ENCODE data around the gene KIF26B. TPM values are rescaled to one million over a fixed set of nuclear protein-coding genes. Genes with fewer than 3 reads are reported as not detected.

The KIF26B gene
- polyA plus RNA-seq, 4 donors: 29.7 to 44.6 (median 38.7) TPM

DNA sequence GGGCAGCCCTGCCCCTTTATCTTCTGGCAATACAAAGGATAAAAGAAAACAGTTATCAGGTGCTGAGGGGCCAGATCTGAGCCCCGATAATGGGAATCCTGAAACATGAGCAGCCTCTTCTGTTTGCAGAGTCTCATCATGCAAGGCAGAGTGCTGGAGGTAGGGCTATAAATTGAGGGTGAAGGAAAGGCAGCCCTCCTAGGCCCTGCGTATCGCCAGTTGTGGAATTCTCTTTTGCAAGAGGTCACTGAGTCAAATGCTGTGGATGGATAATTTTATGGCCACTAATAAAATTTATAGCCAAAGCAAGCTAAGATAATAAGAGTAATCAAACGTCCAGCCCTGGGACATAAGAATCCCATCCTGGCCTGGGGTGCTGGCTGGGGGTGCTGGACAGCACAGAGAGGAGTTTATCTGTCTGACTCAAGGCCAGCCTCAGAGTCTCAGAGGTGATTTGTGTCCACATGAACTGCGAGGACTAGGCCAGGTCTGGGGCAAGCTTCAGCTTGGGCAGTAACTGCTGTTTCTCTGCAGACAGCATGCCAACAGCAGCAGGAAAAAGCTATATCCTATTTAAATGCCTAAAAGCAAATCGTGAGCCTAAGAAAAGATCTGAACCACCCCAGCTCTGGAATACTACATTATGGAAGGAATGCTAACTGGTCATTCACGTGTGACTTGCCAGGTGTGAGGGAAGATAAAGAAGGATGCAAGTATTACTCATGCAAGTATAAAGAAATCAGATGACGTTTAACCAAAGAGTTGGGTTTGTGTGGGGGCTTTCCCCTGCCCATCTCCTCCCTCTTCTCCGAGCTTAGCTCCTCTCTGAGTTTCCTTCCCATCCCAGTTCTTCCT, 254.8 kb downstream of the KIF26B start:
- no peak for DNase-seq (ENCODE audit: low read depth in 4 of 4, low spot score in 2 of 4)

DNA sequence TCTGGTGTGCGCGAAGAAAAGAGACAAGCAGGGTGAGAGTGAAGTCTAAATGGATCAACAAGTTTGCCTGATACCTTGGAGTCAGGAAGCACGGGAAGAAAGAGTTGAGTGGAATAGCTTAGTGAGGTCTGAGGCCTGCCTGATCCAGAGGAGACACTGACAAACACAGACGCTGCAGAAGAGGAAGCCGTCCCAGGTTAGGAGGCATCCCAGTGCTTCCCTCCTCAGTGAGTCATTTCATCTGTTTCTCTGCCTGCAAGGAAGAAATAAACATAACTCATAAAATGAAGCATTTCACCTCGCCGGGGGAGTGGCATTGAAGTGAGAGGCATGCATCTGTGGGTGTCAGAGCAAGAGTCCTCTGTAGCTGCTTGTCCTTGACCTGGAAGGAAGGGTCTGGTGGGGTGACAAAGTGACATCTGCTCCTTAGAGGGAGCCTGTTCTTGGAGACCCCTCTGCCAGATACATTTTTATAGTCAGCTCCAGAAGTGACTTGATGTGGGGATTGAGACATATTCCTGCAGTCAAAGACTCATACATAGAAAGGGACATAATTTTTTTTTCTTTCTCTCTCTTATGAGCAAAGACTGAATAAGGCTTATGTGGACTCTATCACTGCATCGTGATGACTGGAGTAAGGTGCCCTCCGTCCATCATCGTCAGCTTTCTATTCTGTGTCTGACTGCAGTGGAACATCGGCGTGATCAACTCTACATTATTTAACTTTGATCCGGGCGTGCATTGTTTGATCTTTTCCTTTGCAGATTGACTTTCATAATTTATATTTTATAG, 256.7 kb downstream of the KIF26B start:
- DNase-seq (ENCODE audit: low read depth in 4 of 4, low spot score in 2 of 4): no peak

DNA sequence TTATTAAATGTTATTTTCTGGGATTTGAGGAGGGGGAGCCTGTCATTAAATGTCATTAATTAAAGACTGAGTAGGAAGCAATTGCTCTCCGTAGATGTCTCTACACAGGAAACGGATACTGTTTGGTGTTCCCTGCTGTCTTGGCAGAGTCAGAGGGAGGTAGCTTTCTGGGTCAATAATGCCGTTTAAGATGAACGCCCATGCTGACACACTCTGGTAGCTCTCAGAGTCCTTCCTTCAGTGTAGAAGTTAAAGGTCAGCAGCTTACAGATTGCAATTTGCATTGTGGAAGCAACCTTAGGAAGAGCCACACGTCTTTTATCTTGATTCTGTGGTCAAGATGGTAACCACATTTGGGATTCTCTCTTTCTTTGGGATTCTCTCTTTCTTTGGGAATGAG, 257.5 kb downstream of the KIF26B start:
- no peak for DNase-seq (ENCODE audit: low read depth in 4 of 4, low spot score in 2 of 4)

DNA sequence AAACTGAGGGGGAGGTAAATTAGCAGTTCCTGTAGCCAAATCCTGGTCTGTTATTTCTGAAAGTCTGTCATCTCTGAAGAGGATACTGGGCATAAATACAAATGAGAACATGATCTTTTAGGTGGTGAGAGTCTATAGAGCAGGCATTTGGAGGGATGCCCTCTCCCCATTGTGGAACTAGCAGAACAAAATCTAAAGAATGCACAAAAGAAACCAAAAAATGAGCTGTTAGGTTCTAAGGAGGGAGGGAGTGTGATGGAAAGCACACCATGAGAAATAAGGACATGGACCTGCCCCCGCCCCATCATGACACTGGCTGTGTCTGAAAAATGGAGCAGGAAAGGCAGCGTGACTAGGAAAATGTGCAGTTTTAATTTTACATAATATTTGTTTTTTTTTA, 262.0 kb downstream of the KIF26B start:
- no peak for DNase-seq (ENCODE audit: low read depth in 4 of 4, low spot score in 2 of 4)

DNA sequence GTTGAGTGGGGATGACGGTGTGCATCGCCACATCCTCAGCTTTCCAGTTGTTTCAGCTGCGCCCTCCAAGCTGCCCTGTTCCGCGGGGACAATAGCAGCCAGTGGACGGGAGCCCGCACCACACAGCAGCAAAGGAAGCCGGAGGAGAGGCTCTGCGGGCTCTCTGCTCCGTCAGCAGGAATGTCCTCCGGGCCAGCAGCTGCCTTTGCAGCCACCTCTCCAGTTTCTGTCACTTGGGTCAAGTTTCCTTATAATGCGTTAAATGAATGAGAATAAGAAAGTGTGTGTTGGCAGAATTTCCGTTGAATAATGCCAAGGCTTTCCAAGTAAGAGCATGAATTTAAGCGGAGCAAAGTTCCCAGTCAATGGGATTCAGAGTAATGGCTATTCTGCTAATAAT, 263.3 kb downstream of the KIF26B start:
- DNase-seq (ENCODE audit: low read depth in 4 of 4, low spot score in 2 of 4): no peak

DNA sequence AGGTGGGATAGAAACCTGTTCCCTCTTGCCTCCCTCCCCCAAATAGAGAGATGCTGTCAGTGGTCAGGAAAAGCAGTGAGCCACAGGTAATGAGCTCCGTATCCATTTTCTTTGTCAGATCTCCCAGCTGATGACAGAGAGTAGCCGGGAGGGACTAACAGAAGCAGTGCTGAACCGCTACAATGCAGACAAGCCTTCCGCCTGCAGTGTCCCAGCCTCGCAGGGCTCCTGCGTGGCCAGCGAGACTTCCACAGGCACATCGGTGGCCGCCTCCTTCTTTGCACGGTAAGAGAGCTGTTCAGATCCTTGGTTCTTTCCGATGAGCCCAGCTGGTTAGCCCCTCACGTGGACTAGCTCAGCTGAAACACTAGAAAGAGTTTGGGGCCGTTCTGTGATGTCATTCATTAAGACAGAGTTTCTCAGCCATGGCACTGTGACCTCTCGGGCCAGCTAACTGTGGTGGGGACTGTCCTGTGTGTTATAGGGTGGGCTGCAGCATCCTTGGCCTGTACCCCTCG, 264.7 kb downstream of the KIF26B start:
- DNase-seq (ENCODE audit: low read depth in 4 of 4, low spot score in 2 of 4): no peak

DNA sequence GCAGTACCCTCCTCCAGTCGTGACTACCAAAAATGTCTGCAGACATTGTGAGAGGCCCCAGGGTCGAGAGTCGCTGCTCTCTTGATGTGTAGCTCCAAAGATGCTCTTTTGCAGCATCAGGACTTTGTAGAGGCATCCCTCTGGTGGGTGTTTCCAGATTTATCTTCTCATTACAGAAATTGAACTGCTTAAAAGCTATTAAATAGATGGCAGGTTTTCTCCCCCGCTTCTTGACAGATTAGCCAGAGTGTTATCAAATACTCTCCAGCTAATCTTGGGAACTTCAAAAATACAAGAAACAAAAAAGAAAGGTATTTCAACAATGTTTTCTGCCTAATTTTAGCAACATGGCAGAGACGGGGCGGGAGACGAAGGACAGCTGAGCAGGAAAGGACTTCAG, 265.2 kb downstream of the KIF26B start:
- DNase-seq (ENCODE audit: low read depth in 4 of 4, low spot score in 2 of 4): no peak

DNA sequence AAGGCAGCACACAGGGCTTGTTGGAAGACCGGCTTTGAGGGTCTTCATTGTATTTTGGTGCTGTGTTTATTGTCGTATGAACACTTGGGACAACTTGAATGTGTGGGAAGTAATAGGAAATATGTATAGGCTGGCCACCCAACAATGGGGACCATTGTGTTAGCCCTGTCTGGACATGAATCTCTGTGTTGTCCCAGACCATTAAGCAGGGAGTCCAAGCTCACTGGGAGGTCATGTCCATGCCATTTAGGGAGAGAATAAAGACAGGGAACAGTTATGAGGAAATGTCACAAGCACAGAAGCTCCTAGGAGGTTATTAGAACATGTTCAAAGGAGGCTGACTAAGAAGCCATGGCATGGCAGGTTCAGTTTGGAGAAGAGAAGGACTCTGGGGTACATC, 266.1 kb downstream of the KIF26B start:
- DNase-seq (ENCODE audit: low read depth in 4 of 4, low spot score in 2 of 4): no peak

DNA sequence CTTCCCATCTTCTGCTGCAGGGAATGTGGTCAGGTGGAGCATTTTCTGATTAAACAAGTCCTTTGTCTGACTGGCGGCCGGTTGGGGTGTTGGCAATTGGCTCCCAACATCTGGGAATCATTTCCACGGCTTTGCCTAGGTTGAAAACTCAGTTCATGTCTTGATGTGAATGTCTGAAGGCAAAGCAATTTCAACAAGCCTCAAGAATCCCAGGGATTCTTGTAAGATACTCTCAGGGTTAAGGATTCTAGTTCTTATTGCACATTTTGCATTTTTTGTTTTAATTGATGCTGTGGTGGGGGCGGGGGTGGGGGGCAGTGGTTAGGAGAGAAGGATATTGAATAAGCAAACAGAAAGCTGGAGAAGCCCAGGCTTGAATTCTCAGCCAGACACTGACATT, 273.9 kb downstream of the KIF26B start:
- no peak for DNase-seq (ENCODE audit: low read depth in 4 of 4, low spot score in 2 of 4)

DNA sequence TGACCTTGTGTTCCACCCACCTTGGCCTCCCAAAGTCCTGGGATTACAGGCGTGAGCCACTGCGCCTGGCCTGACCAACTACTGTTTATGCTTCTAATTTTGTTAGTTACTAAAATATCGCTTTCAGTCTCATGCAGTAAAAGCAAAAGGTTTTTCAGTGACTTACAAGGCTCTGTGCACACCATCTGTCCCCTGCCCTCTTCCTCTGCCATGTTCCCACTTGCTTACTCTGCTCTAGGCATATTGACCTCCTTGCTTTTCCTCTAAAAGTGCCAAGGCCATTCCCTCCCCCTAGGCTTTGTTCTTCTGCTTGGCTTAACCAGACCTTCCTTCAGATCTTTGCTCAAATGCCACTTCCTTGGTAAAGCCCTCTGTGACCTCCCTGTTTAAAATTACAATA, 276.9 kb downstream of the KIF26B start:
- no peak for DNase-seq (ENCODE audit: low read depth in 4 of 4, low spot score in 2 of 4)

DNA sequence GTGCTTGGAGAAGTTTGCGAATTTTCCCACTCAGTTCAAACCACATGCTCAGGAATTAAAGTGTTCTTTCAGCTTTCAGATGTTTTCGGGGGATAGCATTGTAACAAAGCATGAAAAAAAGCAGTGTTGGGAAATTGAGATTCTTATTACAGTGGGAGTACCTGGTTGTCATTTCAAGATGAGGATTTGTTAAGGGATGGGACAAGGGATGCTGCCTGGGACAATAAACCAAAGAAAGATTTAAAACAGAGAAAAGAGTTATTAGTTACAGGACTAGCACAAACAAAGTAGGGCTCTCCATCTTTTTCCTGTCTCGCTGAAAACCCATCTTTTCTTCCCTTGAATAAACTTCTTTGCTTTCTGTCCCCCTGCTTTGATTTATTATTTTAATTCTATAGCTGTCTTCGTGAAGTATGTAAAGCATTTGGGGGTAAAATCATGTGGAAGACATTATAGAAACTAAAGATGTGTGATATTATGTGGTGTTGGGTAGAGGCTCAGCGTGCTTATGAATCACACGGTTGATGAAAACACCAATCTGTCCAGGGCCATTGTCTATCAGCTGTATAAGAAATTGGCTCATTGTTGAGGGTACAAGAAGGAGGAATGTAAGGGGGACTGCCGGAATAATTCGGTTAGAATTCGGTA, 277.6 kb downstream of the KIF26B start:
- no peak for DNase-seq (ENCODE audit: low read depth in 4 of 4, low spot score in 2 of 4)

DNA sequence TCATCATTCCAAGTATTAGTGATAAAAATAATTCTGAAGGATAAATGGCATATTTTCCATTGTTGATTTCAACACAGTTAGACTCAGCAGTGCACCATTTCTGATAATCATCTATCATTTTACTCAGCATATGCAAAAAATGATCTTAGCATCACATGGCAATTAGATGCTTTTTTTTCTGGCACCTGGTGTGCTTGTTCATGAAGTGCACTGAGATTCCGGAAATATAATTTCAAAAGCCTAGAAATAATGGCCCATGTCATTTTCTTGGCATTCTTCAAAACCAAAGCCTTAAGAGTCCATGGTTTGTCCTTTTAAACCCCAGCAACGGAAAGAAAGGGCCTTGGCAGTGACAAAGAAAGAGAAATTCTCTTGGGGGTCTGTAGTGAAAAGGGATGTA, 278.8 kb downstream of the KIF26B start:
- DNase-seq (ENCODE audit: low read depth in 4 of 4, low spot score in 2 of 4): no peak

DNA sequence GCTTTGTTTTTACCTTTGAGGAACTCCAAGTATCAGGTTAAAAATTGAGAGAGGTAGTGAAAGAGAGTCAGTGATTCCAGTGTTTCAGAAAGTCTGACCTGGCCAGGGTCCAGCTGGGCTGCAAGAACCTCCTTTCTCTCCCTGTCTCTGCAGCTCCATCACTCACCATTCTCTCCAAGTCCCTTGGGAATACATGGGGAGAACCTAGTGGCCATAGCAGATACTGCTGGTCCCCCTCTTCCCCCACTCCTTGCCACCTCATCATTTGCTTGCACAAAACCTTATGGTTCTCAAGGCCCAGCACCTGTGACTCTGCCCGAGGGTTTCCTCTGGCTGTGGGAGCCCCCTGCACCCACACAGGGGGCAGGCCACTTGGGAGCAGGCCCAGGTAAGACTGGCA, 279.5 kb downstream of the KIF26B start:
- DNase-seq (ENCODE audit: low read depth in 4 of 4, low spot score in 2 of 4): no peak

DNA sequence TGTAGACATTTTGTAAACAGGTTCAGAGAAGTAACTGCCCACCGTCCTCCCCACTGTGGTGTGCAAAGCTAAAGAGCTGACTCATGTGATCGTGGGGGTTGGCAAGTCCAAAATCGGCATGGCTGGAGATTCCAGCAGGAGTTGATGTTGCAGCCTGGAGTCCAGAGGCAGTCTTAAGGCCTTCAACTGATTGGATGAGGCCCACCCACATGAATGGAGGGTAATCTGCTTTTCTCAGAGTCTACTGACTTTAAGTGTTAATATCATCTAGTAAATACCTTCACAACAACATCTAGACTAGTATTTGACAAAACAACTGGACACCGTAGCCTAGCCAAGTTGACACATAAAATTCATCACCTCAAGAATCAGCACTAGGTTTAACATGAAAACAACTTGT, 281.6 kb downstream of the KIF26B start:
- no peak for DNase-seq (ENCODE audit: low read depth in 4 of 4, low spot score in 2 of 4)

DNA sequence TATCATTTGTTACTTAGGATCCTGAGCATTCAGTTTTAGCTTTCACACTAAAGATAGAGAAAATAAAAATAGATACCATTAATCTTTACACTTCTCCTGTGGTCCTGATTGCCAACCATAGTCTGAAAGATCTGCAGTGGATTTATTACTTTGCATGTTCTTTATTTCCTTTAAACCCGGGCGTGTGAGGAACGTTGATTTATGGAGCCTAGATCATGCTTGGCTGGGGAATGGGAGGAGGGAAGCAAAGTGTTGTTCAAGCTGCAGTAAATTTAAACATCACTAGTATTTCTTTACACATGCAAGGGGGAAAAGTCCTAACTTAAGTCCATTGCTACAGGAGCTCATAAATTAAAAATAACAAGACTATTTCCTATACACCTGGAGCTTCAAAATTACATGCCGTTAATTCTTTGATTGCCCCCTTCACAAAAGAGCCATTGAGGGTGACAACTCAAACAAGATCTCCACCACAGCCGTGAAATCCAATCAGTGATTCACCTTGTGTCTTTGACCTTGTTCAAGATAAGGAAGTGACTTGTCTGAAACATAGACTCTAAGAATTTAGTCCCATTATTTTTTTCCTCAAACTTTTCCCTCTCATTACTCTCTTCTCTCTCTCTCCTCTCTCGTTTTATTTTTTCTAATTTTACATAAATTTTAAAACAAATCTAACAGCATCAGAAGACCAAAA, 282.7 kb downstream of the KIF26B start:
- DNase-seq (ENCODE audit: low read depth in 4 of 4, low spot score in 2 of 4): peak in 2 of 4 donors; percentile 63 to 76

DNA sequence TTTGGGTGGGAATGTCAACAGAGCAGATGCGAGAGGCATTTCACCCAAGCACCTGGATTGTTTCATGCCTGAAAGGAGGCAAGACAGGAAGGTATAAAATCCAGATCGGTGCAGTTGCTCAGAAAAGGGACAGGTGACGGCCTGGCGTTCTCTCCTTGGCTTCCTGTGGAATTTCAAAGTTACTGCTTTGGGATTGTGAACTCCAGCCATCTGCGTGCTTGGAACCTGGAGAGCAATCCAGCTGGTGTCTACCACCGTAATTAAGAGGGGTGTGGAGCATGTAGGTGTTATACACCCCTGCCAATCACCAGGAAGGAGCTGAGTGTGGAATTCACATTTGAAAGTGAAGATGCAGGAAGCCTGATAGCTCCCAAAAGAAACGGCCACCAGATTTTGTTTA, 286.1 kb downstream of the KIF26B start:
- no peak for DNase-seq (ENCODE audit: low read depth in 4 of 4, low spot score in 2 of 4)

DNA sequence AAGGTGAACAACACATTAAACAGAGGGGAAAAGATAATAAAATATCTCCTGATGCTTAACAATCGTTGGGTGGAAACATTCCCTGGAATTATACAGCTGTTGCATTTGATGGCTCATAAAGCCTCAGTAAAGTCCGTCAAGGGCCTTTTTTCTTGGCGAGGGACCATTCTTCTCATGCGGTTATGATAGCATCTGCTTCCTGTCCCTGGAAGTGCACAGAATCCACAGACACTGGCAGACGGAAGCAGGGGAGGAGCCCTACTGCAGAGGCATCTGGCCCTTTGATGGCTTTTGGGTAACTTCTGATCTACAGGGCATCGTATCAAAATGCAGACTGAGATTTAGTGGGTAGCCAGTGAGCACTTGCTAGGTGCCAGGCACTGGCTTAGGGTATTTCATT, 286.9 kb downstream of the KIF26B start:
- peak in 1 of 4 donors; percentile 64 for DNase-seq (ENCODE audit: low read depth in 4 of 4, low spot score in 2 of 4)

DNA sequence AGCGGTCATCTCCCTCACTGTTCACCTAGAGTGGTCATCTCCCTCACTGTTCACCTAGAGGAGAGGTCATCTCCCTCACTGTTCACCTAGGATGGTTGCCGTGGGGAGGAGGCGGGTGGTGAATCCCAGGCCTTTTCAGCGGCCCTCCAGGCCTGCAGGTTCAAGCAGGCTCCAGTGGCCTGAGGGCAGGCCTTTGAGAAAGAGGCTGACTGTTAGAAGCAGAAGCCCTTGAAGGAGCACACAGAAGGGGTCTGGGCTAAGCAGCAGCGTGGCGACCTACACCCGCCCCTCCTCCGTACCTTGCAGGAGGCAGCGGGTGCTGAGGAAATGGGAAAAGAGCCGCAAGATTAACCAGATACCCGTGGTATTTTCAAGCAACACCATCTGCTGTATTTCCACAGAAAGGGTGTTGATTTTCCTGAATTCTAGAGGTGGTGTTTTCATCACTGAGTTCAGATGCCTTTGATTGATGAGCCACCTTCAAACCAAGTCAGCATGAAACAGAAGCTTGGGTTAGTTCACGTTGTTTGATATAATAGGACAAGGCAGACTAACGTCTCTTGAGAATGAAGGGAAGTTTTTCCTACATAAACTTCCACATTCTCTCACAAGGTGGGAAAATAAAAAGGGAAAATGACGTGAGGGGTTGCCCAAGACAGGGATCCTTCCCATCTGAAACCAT, 289.5 kb downstream of the KIF26B start:
- no peak for DNase-seq (ENCODE audit: low read depth in 4 of 4, low spot score in 2 of 4)

DNA sequence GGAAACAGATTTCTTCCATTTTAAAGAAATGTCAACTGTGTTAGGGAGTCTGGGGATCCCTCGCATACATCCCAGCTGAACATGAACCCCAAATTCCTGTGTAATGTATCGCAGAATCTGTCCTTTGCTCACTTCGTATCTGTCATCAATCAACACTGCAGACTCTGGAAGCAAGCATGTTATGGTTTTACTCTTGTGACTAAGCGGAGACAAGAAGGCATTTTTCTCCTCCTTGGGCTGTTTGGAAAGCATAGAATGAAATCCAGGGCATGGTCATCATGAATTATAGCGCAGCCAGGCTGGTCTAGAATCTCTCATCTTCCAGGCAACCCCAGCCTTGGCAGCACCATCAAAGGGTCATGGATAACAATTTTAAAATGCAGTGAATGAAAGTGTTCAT, 290.2 kb downstream of the KIF26B start:
- DNase-seq (ENCODE audit: low read depth in 4 of 4, low spot score in 2 of 4): no peak

DNA sequence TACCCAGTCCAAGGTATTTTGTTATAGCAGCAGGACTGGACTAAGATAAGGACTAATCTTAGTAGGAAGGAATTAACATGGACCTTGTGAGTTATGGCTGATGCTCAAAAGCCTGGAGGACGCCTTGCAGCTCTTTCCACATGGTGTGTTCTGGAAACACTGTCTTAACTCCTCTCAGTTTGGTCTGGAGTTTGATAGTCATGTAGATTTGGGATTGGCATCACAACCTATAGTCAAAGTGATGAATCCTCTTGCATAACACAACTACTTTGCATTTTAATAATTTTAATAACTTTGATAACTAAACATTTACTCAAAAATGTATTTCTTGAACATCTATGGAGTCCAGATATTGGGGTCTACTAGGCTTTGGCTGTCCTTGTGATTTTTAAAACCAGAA, 293.7 kb downstream of the KIF26B start:
- DNase-seq (ENCODE audit: low read depth in 4 of 4, low spot score in 2 of 4): no peak

Measured in left renal cortex interstitium (tissue), 4 donors.